ENCODE results near the gene TDRD10. TPM values are rescaled to one million over a fixed set of nuclear protein-coding genes. Genes with fewer than 3 reads are reported as not detected.

The TDRD10 gene
- total and polyA plus RNA-seq, 7 donors = 0.46 to 3.9 (median 1.8) TPM

- no peaks in the 10 kb centered on the region for H3K9me3 ChIP-seq
- intact Hi-C loops (cut with DNase I) = no loop called here
- peak overlapping the region in 2 of 4 donors; percentile 10 to 28 for H3K27ac ChIP-seq
- no peaks in the 10 kb centered on the region for H3K36me3 ChIP-seq
- no peak for DNase-seq
- WGBS, 2 donors = 70 to 84% methylated on average over 5 of the region's 5 CpGs
- peaks cover 16 to 73% (median 21%) of the 10 kb centered on the region in 3 donors for H3K27me3 ChIP-seq
- no peak overlapping the region for H3K4me3 ChIP-seq
- H3K4me1 ChIP-seq = peaks cover 0 to 4% (median 3%) of the 10 kb centered on the region in 4 donors
- no peak for TF ChIP-seq CTCF (IDR thresholded peaks at IDR 0.05)
Observed at GRCh38 chr1:154496383-154496782, 5.6 kb upstream of the TDRD10 start.

GRCh38 chr1:154497026-154497806 is 4.8 kb upstream of the TDRD10 start:
- WGBS, 2 donors = 42 to 51% methylated on average over 5 of the region's 5 CpGs
- Histone ChIP-seq H3K27ac (peak overlapping the region in 2 of 4 donors; percentile 7 to 10), H3K9me3 (no peaks in the 10 kb centered on the region), H3K4me3 (no peak overlapping the region), H3K36me3 (no peaks in the 10 kb centered on the region), H3K4me1 (peaks cover 0 to 12% (median 10%) of the 10 kb centered on the region in 4 donors), H3K27me3 (peaks cover 23 to 82% (median 29%) of the 10 kb centered on the region in 3 donors)
- no peak for DNase-seq
- TF ChIP-seq EP300 (IDR thresholded peaks at IDR 0.05) (no peak), CTCF (IDR thresholded peaks at IDR 0.05) (no peak), POLR2AphosphoS5 (IDR thresholded peaks at IDR 0.05) (peak in 2 of 4 donors; percentile 13 to 39)
- intact Hi-C loops (cut with DNase I) = no loop called here

GRCh38 chr1:154499446-154499845 is 2.6 kb upstream of the TDRD10 start:
- peaks cover 32 to 93% (median 42%) of the 10 kb centered on the region in 3 donors for H3K27me3 ChIP-seq
- no peaks in the 10 kb centered on the region for H3K9me3 ChIP-seq
- no peaks in the 10 kb centered on the region for H3K36me3 ChIP-seq
- H3K4me3 ChIP-seq = peak overlapping the region in 1 of 4 donors; percentile 52
- intact Hi-C loops (cut with DNase I) = no loop called here
- peaks cover 0 to 21% (median 16%) of the 10 kb centered on the region in 4 donors for H3K4me1 ChIP-seq
- no peak for TF ChIP-seq POLR2AphosphoS5 (IDR thresholded peaks at IDR 0.05)
- TF ChIP-seq POLR2A (IDR thresholded peaks at IDR 0.05) = no peak
- TF ChIP-seq CTCF (IDR thresholded peaks at IDR 0.05) = no peak
- TF ChIP-seq EP300 (IDR thresholded peaks at IDR 0.05) = no peak
- WGBS, 2 donors = 86 to 92% methylated on average over 1 of the region's 1 CpG
- DNase-seq = no peak
- no peak overlapping the region for H3K27ac ChIP-seq

- peaks cover 32 to 94% (median 42%) of the 10 kb centered on the region in 3 donors for H3K27me3 ChIP-seq
- peak overlapping the region in 1 of 4 donors; percentile 72 for H3K27ac ChIP-seq
- TF ChIP-seq CTCF (IDR thresholded peaks at IDR 0.05) = no peak
- no peak for TF ChIP-seq POLR2A (IDR thresholded peaks at IDR 0.05)
- peak overlapping the region in 3 of 4 donors; percentile 44 to 52 (median 47) for H3K4me3 ChIP-seq
- WGBS, 2 donors = 72 to 82% methylated on average over 8 of the region's 8 CpGs
- no peak for DNase-seq
- no peaks in the 10 kb centered on the region for H3K36me3 ChIP-seq
- no peaks in the 10 kb centered on the region for H3K9me3 ChIP-seq
- intact Hi-C loops (cut with DNase I) = no loop called here
- peaks cover 0 to 21% (median 16%) of the 10 kb centered on the region in 4 donors for H3K4me1 ChIP-seq
Observed at GRCh38 chr1:154500533-154500932, 1.5 kb upstream of the TDRD10 start.
